ENCODE data around the gene HABP2. TPM values are rescaled to one million over a fixed set of nuclear protein-coding genes. Genes with fewer than 3 reads are reported as not detected.

Gene HABP2
- total RNA-seq, 1 experiment from 2014 or later = not detected

GRCh38 chr10:113569576-113569975, 16.7 kb downstream of the HABP2 start:
- peaks cover 23 to 35% of the 10 kb centered on the region in 2 experiments for H3K4me1 Mint-ChIP-seq
- H3K4ac ChIP-seq (ENCODE audit: low read depth, low read length) = no peak overlapping the region
- no peaks in the 10 kb centered on the region for H3K9me3 ChIP-seq (ENCODE audit: control insufficient read depth, low read depth, low read length)
- no peak overlapping the region for H3K14ac ChIP-seq (ENCODE audit: insufficient read depth, low read length)
- no peak overlapping the region for H2AFZ ChIP-seq (ENCODE audit: low read length)
- no peak overlapping the region for H3K9ac ChIP-seq (ENCODE audit: extremely low read depth, insufficient read length, low read length)
- no peak overlapping the region for H4K91ac ChIP-seq (ENCODE audit: insufficient read length, low read depth, low read length)
- no peak overlapping the region for H2BK15ac ChIP-seq (ENCODE audit: low read depth, low read length)
- DNase-seq = no peak
- no CpG with 5 or more reads among the region's 8 CpGs for WGBS (ENCODE audit: extremely low coverage, insufficient read length, low lambda C conversion rate)
- H3K27ac Mint-ChIP-seq = no peak overlapping the region
- H4K5ac ChIP-seq (ENCODE audit: insufficient read length, low read depth, low read length) = no peak overlapping the region
- H3K4me1 ChIP-seq (ENCODE audit: insufficient read depth, low read length) = 0 out of 2 replicates have a peak, but pooled peaks cover 5% of the 10 kb centered on the region
- H3K56ac ChIP-seq (ENCODE audit: insufficient read length, low read depth, low read length) = no peak overlapping the region
- peaks cover 84% of the 10 kb centered on the region for H3K27me3 Mint-ChIP-seq (ENCODE audit: low read depth)
- H3K18ac ChIP-seq (ENCODE audit: insufficient read length, low read depth, low read length) = no peak overlapping the region
- H3K4me3 Mint-ChIP-seq = no peak overlapping the region
- no peaks in the 10 kb centered on the region; a peak in 1 of 7 replicates for H3K36me3 Mint-ChIP-seq (ENCODE audit: insufficient read depth in 1 of 3, low read depth in 3 of 3)
- TF ChIP-seq, protein P1, sequence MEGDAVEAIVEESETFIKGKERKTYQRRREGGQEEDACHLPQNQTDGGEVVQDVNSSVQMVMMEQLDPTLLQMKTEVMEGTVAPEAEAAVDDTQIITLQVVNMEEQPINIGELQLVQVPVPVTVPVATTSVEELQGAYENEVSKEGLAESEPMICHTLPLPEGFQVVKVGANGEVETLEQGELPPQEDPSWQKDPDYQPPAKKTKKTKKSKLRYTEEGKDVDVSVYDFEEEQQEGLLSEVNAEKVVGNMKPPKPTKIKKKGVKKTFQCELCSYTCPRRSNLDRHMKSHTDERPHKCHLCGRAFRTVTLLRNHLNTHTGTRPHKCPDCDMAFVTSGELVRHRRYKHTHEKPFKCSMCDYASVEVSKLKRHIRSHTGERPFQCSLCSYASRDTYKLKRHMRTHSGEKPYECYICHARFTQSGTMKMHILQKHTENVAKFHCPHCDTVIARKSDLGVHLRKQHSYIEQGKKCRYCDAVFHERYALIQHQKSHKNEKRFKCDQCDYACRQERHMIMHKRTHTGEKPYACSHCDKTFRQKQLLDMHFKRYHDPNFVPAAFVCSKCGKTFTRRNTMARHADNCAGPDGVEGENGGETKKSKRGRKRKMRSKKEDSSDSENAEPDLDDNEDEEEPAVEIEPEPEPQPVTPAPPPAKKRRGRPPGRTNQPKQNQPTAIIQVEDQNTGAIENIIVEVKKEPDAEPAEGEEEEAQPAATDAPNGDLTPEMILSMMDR (conservative IDR thresholded peaks at IDR 0.05) = no peak
- no peaks in the 10 kb centered on the region for H3K79me2 ChIP-seq (ENCODE audit: insufficient read depth, low read length)
- no peaks in the 10 kb centered on the region for H4K20me1 ChIP-seq (ENCODE audit: control insufficient read depth, insufficient read depth, insufficient read length)
- H2BK12ac ChIP-seq (ENCODE audit: insufficient read length, low read depth, low read length) = no peak overlapping the region
- H2BK20ac ChIP-seq (ENCODE audit: low read depth, low read length, poor library complexity, severe bottlenecking) = no peak overlapping the region
- H3K23ac ChIP-seq (ENCODE audit: insufficient read length, low read depth, low read length) = no peak overlapping the region
- no peak overlapping the region for H3T11ph ChIP-seq (ENCODE audit: low read length)
- H3K27ac ChIP-seq (ENCODE audit: insufficient read length, low read depth, low read length) = no peak overlapping the region
- H3K27me3 ChIP-seq (ENCODE audit: insufficient read depth, low read length) = no peaks in the 10 kb centered on the region
- H3K79me1 ChIP-seq (ENCODE audit: insufficient read depth, low read depth, low read length, poor library complexity, severe bottlenecking) = no peaks in the 10 kb centered on the region
- H3K23me2 ChIP-seq (ENCODE audit: insufficient read length, low read depth, low read length, poor library complexity, severe bottlenecking) = peaks cover 2% of the 10 kb centered on the region
- H3K9me3 Mint-ChIP-seq = no peaks in the 10 kb centered on the region
- no peak overlapping the region for H2BK5ac ChIP-seq (ENCODE audit: insufficient read length, low read length)
- no peak overlapping the region for H4K8ac ChIP-seq (replicated peaks; ENCODE audit: insufficient read length, low read depth, low read length)
- H3K4me2 ChIP-seq (ENCODE audit: insufficient read depth, insufficient read length, low read length) = no peak overlapping the region
- no peak overlapping the region for H2BK120ac ChIP-seq (ENCODE audit: low read depth, low read length, poor library complexity, severe bottlenecking)
- H2AK5ac ChIP-seq (ENCODE audit: insufficient read length, low read length) = no peak overlapping the region
